SU-DHL-6 (cell line): ENCODE measurements around the gene FYCO1.

Experiments
- H2AFZ ChIP-seq: fragments of 200-600 bp; sonication (generic); 2 replicates; pipeline ENCODE4 v1.6.1; 2014; ENCODE audit warnings: low read depth, mild to moderate bottlenecking, moderate library complexity, mixed read lengths, antibody characterized with exemption, low read length; ENCODE audit not compliant: severe bottlenecking
- H3F3A ChIP-seq: fragments of 200-600 bp; shearing (Covaris generic); 2 replicates; pipeline ENCODE4 v1.6.0; 2016; ENCODE audit warnings: antibody characterized with exemption, mild to moderate bottlenecking; ENCODE audit not compliant: insufficient read depth
- H3K27ac ChIP-seq: fragments of 200-600 bp; sonication (generic); 2 replicates; pipeline ENCODE4 v1.5.1; 2016; ENCODE audit warnings: low read depth, mild to moderate bottlenecking, low read length, moderate library complexity, mixed read lengths
- H3K27me3 ChIP-seq: fragments of 200-600 bp; sonication (generic), shearing (Covaris generic); 2 replicates; pipeline ENCODE4 v1.6.0; 2014; ENCODE audit warnings: mild to moderate bottlenecking, low read length
- H3K36me3 ChIP-seq: fragments of 200-600 bp; sonication (generic); 2 replicates; pipeline ENCODE4 v1.6.1; 2014; ENCODE audit warnings: mild to moderate bottlenecking, low read length, mixed read lengths
- H3K4me2 ChIP-seq: fragments of 300-600, 200-600 bp; shearing (Covaris generic), sonication (generic); 2 replicates; pipeline ENCODE4 v1.6.0; 2014; ENCODE audit warnings: low read length, low read depth, mild to moderate bottlenecking; ENCODE audit not compliant: poor library complexity, severe bottlenecking
- H3K4me3 ChIP-seq: fragments of 200-600 bp; sonication (generic); 2 replicates; pipeline ENCODE4 v1.5.1; 2014; ENCODE audit warnings: antibody characterized with exemption, low read length, mild to moderate bottlenecking, mixed read lengths; ENCODE audit not compliant: insufficient read depth, poor library complexity, severe bottlenecking
- H3K79me2 ChIP-seq: fragments of 200-600 bp; sonication (generic); 2 replicates; pipeline ENCODE4 v1.6.1; 2014; ENCODE audit warnings: mild to moderate bottlenecking, low read length, moderate library complexity; ENCODE audit not compliant: insufficient read depth
- H3K9ac ChIP-seq: fragments of 200-600 bp; sonication (generic); 2 replicates; pipeline ENCODE4 v1.7.0; 2014; ENCODE audit warnings: mild to moderate bottlenecking, low read length
- H3K9me2 ChIP-seq: fragments of 200-600 bp; sonication (generic); replicated peaks from 2 replicates; pipeline ENCODE4 v1.6.1; 2014; ENCODE audit warnings: low read length; ENCODE audit not compliant: insufficient read depth
- H3K9me3 ChIP-seq: fragments of 200-600 bp; sonication (generic); 2 replicates; pipeline ENCODE4 v1.6.1; 2014; ENCODE audit warnings: low read length, mixed read lengths; ENCODE audit not compliant: insufficient read depth
- H4K20me1 ChIP-seq: fragments of 200-600 bp; sonication (generic); 2 replicates; pipeline ENCODE4 v1.6.1; 2014; ENCODE audit warnings: low read depth, mild to moderate bottlenecking, antibody characterized with exemption, low read length, moderate library complexity, mixed read lengths
- EZH2phosphoT487 ChIP-seq: fragments of 200-600 bp; sonication (generic), shearing (Covaris generic); conservative IDR thresholded peaks from 2 replicates; pipeline ENCODE4 v1.6.1; 2018; ENCODE audit warnings: mild to moderate bottlenecking, antibody characterized with exemption, low read length, moderate library complexity, mixed read lengths
- TF ChIP-seq, protein P1 (sequence below): fragments of 200-600 bp; sonication (generic); IDR thresholded peaks from one replicate; pipeline ENCODE4 v1.5.1; 2017; ENCODE audit warnings: antibody characterized with exemption, mild to moderate bottlenecking, low read length, moderate library complexity; ENCODE audit not compliant: insufficient read depth, poor library complexity, severe bottlenecking

The FYCO1 gene

GRCh38 chr3:45957586-45957985, 38.0 kb downstream of the FYCO1 start:
- no peak overlapping the region for H3K9ac ChIP-seq
- H3K9me3 ChIP-seq = no peaks in the 10 kb centered on the region
- H3K36me3 ChIP-seq = peaks cover 24% of the 10 kb centered on the region; the same call in 1 of the 2 replicates
- no peaks in the 10 kb centered on the region for H3K27me3 ChIP-seq
- H2AFZ ChIP-seq = no peak overlapping the region
- H3K4me2 ChIP-seq = no peak overlapping the region
- no peaks in the 10 kb centered on the region for H3K79me2 ChIP-seq
- H3K4me3 ChIP-seq = no peak overlapping the region
- no peak overlapping the region for H3K27ac ChIP-seq
- H4K20me1 ChIP-seq = no peaks in the 10 kb centered on the region
- H3K9me2 ChIP-seq = no peaks in the 10 kb centered on the region
- no peak for TF ChIP-seq EZH2phosphoT487
- TF ChIP-seq, protein P1, sequence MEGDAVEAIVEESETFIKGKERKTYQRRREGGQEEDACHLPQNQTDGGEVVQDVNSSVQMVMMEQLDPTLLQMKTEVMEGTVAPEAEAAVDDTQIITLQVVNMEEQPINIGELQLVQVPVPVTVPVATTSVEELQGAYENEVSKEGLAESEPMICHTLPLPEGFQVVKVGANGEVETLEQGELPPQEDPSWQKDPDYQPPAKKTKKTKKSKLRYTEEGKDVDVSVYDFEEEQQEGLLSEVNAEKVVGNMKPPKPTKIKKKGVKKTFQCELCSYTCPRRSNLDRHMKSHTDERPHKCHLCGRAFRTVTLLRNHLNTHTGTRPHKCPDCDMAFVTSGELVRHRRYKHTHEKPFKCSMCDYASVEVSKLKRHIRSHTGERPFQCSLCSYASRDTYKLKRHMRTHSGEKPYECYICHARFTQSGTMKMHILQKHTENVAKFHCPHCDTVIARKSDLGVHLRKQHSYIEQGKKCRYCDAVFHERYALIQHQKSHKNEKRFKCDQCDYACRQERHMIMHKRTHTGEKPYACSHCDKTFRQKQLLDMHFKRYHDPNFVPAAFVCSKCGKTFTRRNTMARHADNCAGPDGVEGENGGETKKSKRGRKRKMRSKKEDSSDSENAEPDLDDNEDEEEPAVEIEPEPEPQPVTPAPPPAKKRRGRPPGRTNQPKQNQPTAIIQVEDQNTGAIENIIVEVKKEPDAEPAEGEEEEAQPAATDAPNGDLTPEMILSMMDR = no peak
- no peaks in the 10 kb centered on the region for H3F3A ChIP-seq

- Histone ChIP-seq H3K79me2 (no peaks in the 10 kb centered on the region), H3F3A (no peaks in the 10 kb centered on the region), H2AFZ (no peak overlapping the region), H3K36me3 (peaks cover 18% of the 10 kb centered on the region; the same call in 1 of the 2 replicates), H3K27ac (no peak overlapping the region), H3K9me3 (no peaks in the 10 kb centered on the region), H3K9ac (no peak overlapping the region), H3K9me2 (no peaks in the 10 kb centered on the region), H3K27me3 (no peaks in the 10 kb centered on the region), H3K4me3 (no peak overlapping the region), H3K4me2 (no peak overlapping the region), H4K20me1 (no peaks in the 10 kb centered on the region)
- TF ChIP-seq, protein P1 = no peak
- TF ChIP-seq EZH2phosphoT487 = no peak
Measured at GRCh38 chr3:45955706-45956105, 39.9 kb downstream of the FYCO1 start.

GRCh38 chr3:45955017-45955647, 40.5 kb downstream of the FYCO1 start:
- H3K79me2 ChIP-seq = no peaks in the 10 kb centered on the region
- H3K27ac ChIP-seq = no peak overlapping the region
- H4K20me1 ChIP-seq = no peaks in the 10 kb centered on the region
- H3K9me2 ChIP-seq = no peaks in the 10 kb centered on the region
- peaks cover 14% of the 10 kb centered on the region; the same call in 1 of the 2 replicates for H3K36me3 ChIP-seq
- TF ChIP-seq, protein P1 = no peak
- no peak for TF ChIP-seq EZH2phosphoT487
- H3K4me3 ChIP-seq = no peak overlapping the region
- no peak overlapping the region for H3K4me2 ChIP-seq
- no peaks in the 10 kb centered on the region for H3K9me3 ChIP-seq
- H3F3A ChIP-seq = no peaks in the 10 kb centered on the region
- no peak overlapping the region for H2AFZ ChIP-seq
- H3K9ac ChIP-seq = no peak overlapping the region
- no peaks in the 10 kb centered on the region for H3K27me3 ChIP-seq
